Measurements from ENCODE around the gene SLC29A4.

The SLC29A4 gene

GRCh38 chr7:5349005-5349380 lies 66.2 kb downstream of the SLC29A4 start:
- 0 out of 2 replicates have a peak, but pooled peaks cover under 1% of the 10 kb centered on the region for H3K36me3 ChIP-seq (replicated peaks; ENCODE audit: insufficient read depth, low read length)
- no peaks in the 10 kb centered on the region for H3K27me3 ChIP-seq (replicated peaks; ENCODE audit: insufficient read depth, low read length)
- H3K4me2 ChIP-seq (ENCODE audit: low read depth, low read length), result no peak overlapping the region
- H3K27ac ChIP-seq (ENCODE audit: low read length), result no peak overlapping the region
- no peaks in the 10 kb centered on the region for H3K9me3 ChIP-seq (replicated peaks; ENCODE audit: insufficient read depth, low read length)
- no peaks in the 10 kb centered on the region for H4K20me1 ChIP-seq (ENCODE audit: insufficient read depth, low read length)
- no peak for TF ChIP-seq EZH2phosphoT487 (IDR thresholded peaks at IDR 0.05; ENCODE audit: low read length)
- TF ChIP-seq, protein P1, sequence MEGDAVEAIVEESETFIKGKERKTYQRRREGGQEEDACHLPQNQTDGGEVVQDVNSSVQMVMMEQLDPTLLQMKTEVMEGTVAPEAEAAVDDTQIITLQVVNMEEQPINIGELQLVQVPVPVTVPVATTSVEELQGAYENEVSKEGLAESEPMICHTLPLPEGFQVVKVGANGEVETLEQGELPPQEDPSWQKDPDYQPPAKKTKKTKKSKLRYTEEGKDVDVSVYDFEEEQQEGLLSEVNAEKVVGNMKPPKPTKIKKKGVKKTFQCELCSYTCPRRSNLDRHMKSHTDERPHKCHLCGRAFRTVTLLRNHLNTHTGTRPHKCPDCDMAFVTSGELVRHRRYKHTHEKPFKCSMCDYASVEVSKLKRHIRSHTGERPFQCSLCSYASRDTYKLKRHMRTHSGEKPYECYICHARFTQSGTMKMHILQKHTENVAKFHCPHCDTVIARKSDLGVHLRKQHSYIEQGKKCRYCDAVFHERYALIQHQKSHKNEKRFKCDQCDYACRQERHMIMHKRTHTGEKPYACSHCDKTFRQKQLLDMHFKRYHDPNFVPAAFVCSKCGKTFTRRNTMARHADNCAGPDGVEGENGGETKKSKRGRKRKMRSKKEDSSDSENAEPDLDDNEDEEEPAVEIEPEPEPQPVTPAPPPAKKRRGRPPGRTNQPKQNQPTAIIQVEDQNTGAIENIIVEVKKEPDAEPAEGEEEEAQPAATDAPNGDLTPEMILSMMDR (IDR thresholded peaks at IDR 0.05; ENCODE audit: low read length), result no peak
- TF ChIP-seq EZH2 (optimal IDR thresholded peaks at IDR 0.05; ENCODE audit: low read depth, low read length), result no peak
- H3K9me2 ChIP-seq (replicated peaks; ENCODE audit: insufficient read depth, low read length), result no peaks in the 10 kb centered on the region
- DNase-seq, result no peak
- H3K9ac ChIP-seq (ENCODE audit: low read length), result no peak overlapping the region
- peaks cover 22% of the 10 kb centered on the region for H3K79me2 ChIP-seq (ENCODE audit: low read length)
- H3K4me3 ChIP-seq (ENCODE audit: low read length), result no peak overlapping the region
- no peak overlapping the region for H2AFZ ChIP-seq (ENCODE audit: low read length)
- no peaks in the 10 kb centered on the region for H3F3A ChIP-seq (ENCODE audit: insufficient read depth, low read length)
- no peaks in the 10 kb centered on the region for H3K4me1 ChIP-seq (ENCODE audit: low read length)

DNA sequence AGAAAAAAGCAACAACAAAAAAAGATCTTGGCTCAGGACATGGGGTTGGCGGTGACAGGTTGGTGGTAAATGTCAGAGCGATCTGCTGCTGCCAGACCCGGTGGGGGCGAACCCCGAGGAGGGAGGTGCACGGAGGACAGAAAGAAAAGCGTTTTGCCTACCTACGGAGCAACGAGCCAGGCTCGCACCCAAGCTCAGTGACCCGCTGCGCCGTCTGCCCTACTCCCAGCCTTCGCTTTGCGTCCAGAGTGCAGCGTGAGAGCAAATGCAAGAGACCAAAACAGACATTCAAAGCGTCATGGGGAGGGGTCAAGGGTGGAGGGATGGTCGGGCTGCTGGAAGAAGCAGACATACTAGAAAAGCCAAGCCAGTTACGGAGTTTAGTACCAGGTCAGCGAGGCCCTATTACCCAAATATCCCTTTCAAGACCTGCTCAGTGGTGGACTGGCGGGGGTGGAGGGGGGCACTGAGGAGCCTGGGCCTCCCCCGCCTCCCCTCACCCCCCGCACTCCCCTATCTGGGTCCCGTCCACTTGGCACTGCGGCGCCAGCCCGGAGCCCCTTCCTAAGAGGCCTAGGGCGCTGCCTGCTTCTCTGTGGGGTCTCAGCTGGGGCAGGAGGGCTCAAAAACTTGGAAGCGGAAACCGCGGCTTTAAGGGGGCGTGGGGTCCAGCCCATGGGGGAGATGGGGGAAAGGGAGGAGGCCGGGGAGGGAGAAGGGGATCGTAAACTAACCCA lies 66.9 kb downstream of the SLC29A4 start:
- TF ChIP-seq, protein P1 (IDR thresholded peaks at IDR 0.05; ENCODE audit: low read length), result no peak
- H3K9me2 ChIP-seq (replicated peaks; ENCODE audit: insufficient read depth, low read length), result no peaks in the 10 kb centered on the region
- H3K4me3 ChIP-seq (ENCODE audit: low read length), result no peak overlapping the region
- no peak overlapping the region for H3K4me2 ChIP-seq (ENCODE audit: low read depth, low read length)
- H3K27me3 ChIP-seq (replicated peaks; ENCODE audit: insufficient read depth, low read length), result no peaks in the 10 kb centered on the region
- DNase-seq, result no peak
- H3K9ac ChIP-seq (ENCODE audit: low read length), result no peak overlapping the region
- H3F3A ChIP-seq (ENCODE audit: insufficient read depth, low read length), result no peaks in the 10 kb centered on the region
- H2AFZ ChIP-seq (ENCODE audit: low read length), result no peak overlapping the region
- no peaks in the 10 kb centered on the region for H3K36me3 ChIP-seq (replicated peaks; ENCODE audit: insufficient read depth, low read length)
- H3K27ac ChIP-seq (ENCODE audit: low read length), result no peak overlapping the region
- H4K20me1 ChIP-seq (ENCODE audit: insufficient read depth, low read length), result no peaks in the 10 kb centered on the region
- H3K4me1 ChIP-seq (ENCODE audit: low read length), result no peaks in the 10 kb centered on the region
- H3K9me3 ChIP-seq (replicated peaks; ENCODE audit: insufficient read depth, low read length), result no peaks in the 10 kb centered on the region
- peaks cover 27% of the 10 kb centered on the region for H3K79me2 ChIP-seq (ENCODE audit: low read length)

- TF ChIP-seq EZH2phosphoT487 (IDR thresholded peaks at IDR 0.05; ENCODE audit: low read length), result no peak
- TF ChIP-seq, protein P1 (IDR thresholded peaks at IDR 0.05; ENCODE audit: low read length), result no peak
- no peak for TF ChIP-seq EZH2 (optimal IDR thresholded peaks at IDR 0.05; ENCODE audit: low read depth, low read length)
- Histone ChIP-seq H3F3A (ENCODE audit: insufficient read depth, low read length) (no peaks in the 10 kb centered on the region), H2AFZ (ENCODE audit: low read length) (no peak overlapping the region), H3K27me3 (replicated peaks; ENCODE audit: insufficient read depth, low read length) (no peaks in the 10 kb centered on the region), H4K20me1 (ENCODE audit: insufficient read depth, low read length) (no peaks in the 10 kb centered on the region), H3K4me3 (ENCODE audit: low read length) (no peak overlapping the region), H3K9ac (ENCODE audit: low read length) (no peak overlapping the region), H3K27ac (ENCODE audit: low read length) (no peak overlapping the region), H3K36me3 (replicated peaks; ENCODE audit: insufficient read depth, low read length) (no peaks in the 10 kb centered on the region), H3K4me1 (ENCODE audit: low read length) (no peaks in the 10 kb centered on the region), H3K4me2 (ENCODE audit: low read depth, low read length) (no peak overlapping the region), H3K9me3 (replicated peaks; ENCODE audit: insufficient read depth, low read length) (no peaks in the 10 kb centered on the region), H3K79me2 (ENCODE audit: low read length) (peaks cover 32% of the 10 kb centered on the region), H3K9me2 (replicated peaks; ENCODE audit: insufficient read depth, low read length) (no peaks in the 10 kb centered on the region)
- no peak for DNase-seq
Measured at GRCh38 chr7:5350174-5350463, 67.4 kb downstream of the SLC29A4 start.

Data from MM.1S (cell line).